SK-N-SH (cell line): ENCODE data around the gene PRDM13. TPM values are rescaled to one million over a fixed set of nuclear protein-coding genes. Genes with fewer than 3 reads are reported as not detected.

Experiments
- CTCF ChIA-PET: fragments of 300-600, 350-600 bp; formaldehyde crosslinking; extraction: SDS; loops from one replicate; lab custom pipeline; 2021; lab: Yijun Ruan, JAX
- POLR2A ChIA-PET: fragments of 350-600 bp; sonication (Branson Sonifier 250); formaldehyde crosslinking; extraction: SDS; loops from one replicate; lab custom pipeline; 2020; ENCODE audit warnings: antibody characterized with exemption, inconsistent platforms; lab: Yijun Ruan, JAX
- DNase-seq: peaks from one replicate; pipeline ENCODE4 v3.0.0; 2012
- H2AFZ ChIP-seq: fragments of 200-600 bp; sonication (generic); 2 replicates; pipeline ENCODE4 v1.8.1; 2016; ENCODE audit warnings: antibody characterized with exemption, mild to moderate bottlenecking, low read depth
- H3F3A ChIP-seq: fragments of 200-600 bp; sonication (generic); replicated peaks from 2 replicates; pipeline ENCODE3; 2016; ENCODE audit warnings: antibody characterized with exemption, mild to moderate bottlenecking; ENCODE audit not compliant: insufficient read depth
- H3K27ac ChIP-seq, 2 experiments: fragments of 200-500 bp in 1 of 2; fragments of 200-600 bp in 1 of 2; sonication (Bioruptor generic) in 1 of 2; sonication (generic), shearing (Covaris generic) in 1 of 2; 2 replicates each; pipeline versions ENCODE4 v1.5.1 to v1.6.1; 2014 to 2016; ENCODE audit warnings: low read depth in 2 of 2, inconsistent platforms in 1 of 2, low read length in 1 of 2, mild to moderate bottlenecking in 1 of 2, mixed read lengths in 1 of 2
- H3K27me3 ChIP-seq: fragments of 200-600 bp; sonication (generic), shearing (Covaris generic); 2 replicates; pipeline ENCODE4 v1.6.1; 2016; ENCODE audit warnings: mixed run types; ENCODE audit not compliant: insufficient read depth
- H3K36me3 ChIP-seq, 2 experiments: fragments of 200-500 bp in 1 of 2; fragments of 200-600 bp in 1 of 2; sonication (Bioruptor generic) in 1 of 2; sonication (generic) in 1 of 2; replicated peaks in 1 of 2; 2 replicates each; pipeline versions ENCODE3 to v1.5.1; 2014 to 2016; ENCODE audit warnings: low read length in 1 of 2, mild to moderate bottlenecking in 1 of 2; ENCODE audit not compliant: insufficient read depth in 2 of 2, control insufficient read depth in 1 of 2
- H3K4me1 ChIP-seq, 2 experiments: fragments of 200-500 bp in 1 of 2; fragments of 200-600 bp in 1 of 2; sonication (Bioruptor generic) in 1 of 2; sonication (generic), shearing (Covaris generic) in 1 of 2; 2 replicates each; pipeline versions ENCODE4 v1.5.1 to v1.6.1; 2014 to 2016; ENCODE audit warnings: low read depth in 1 of 2, low read length in 1 of 2, mixed run types in 1 of 2; ENCODE audit not compliant: insufficient read depth in 2 of 2, control insufficient read depth in 1 of 2
- H3K4me2 ChIP-seq: fragments of 200-600 bp; sonication (generic), shearing (Covaris generic); 2 replicates; pipeline ENCODE4 v1.6.1; 2017; ENCODE audit warnings: mixed run types
- H3K4me3 ChIP-seq, 2 experiments: fragments of 200-500 bp in 1 of 2; fragments of 200-600 bp in 1 of 2; sonication (Bioruptor generic) in 1 of 2; sonication (generic), shearing (Covaris generic) in 1 of 2; 2 replicates each; pipeline versions ENCODE4 v1.5.1 to v1.8.1; 2014 to 2016; ENCODE audit warnings: low read depth in 2 of 2, inconsistent platforms in 1 of 2, low read length in 1 of 2, mild to moderate bottlenecking in 1 of 2, mixed read lengths in 1 of 2, moderate library complexity in 1 of 2
- H3K79me2 ChIP-seq: fragments of 200-600 bp; sonication (generic); 2 replicates; pipeline ENCODE4 v1.8.1; 2017; ENCODE audit warnings: mild to moderate bottlenecking; ENCODE audit not compliant: insufficient read depth
- H3K9ac ChIP-seq: fragments of 200-600 bp; sonication (generic); 2 replicates; pipeline ENCODE4 v1.6.1; 2017; ENCODE audit warnings: mixed run types
- H3K9me2 ChIP-seq: fragments of 200-600 bp; sonication (generic); 2 replicates; pipeline ENCODE4 v1.6.1; 2017; ENCODE audit warnings: mixed run types
- H3K9me3 ChIP-seq: fragments of 200-600 bp; sonication (generic); 2 replicates; pipeline ENCODE4 v1.6.1; 2017; ENCODE audit warnings: mixed run types, mild to moderate bottlenecking, moderate library complexity
- H4K20me1 ChIP-seq: fragments of 200-600 bp; sonication (generic); 2 replicates; pipeline ENCODE4 v1.6.1; 2017; ENCODE audit warnings: mild to moderate bottlenecking, mixed run types; ENCODE audit not compliant: insufficient read depth
- ELF1 ChIP-seq: IDR thresholded peaks from 2 replicates; pipeline ENCODE4 v1.4.0; 2012
- EZH2phosphoT487 ChIP-seq: fragments of 200-600 bp; sonication (generic); IDR thresholded peaks from 2 replicates; pipeline ENCODE4 v1.6.1; 2017; ENCODE audit warnings: low read depth, mixed run types, mild to moderate bottlenecking, antibody characterized with exemption, moderate library complexity, borderline replicate concordance
- FOSL2 ChIP-seq: IDR thresholded peaks from 2 replicates; pipeline ENCODE4 v1.4.0; 2012; ENCODE audit warnings: low read depth, mild to moderate bottlenecking, moderate library complexity, borderline replicate concordance
- FOXM1 ChIP-seq: IDR thresholded peaks from 2 replicates; pipeline ENCODE4 v1.4.0; 2012; ENCODE audit warnings: low read depth, mild to moderate bottlenecking
- NFIC ChIP-seq: IDR thresholded peaks from 2 replicates; pipeline ENCODE4 v1.4.0; 2012; ENCODE audit warnings: borderline replicate concordance
- RAD21 ChIP-seq: IDR thresholded peaks from 2 replicates; pipeline ENCODE4 v1.6.1; 2012; ENCODE audit warnings: mild to moderate bottlenecking, low read length
- RCOR1 ChIP-seq: fragments of 150-350 bp; IDR thresholded peaks from 2 replicates; pipeline ENCODE4 v1.6.1; 2017; ENCODE audit warnings: antibody characterized with exemption, low read length
- RFX5 ChIP-seq: IDR thresholded peaks from 2 replicates; pipeline ENCODE4 v1.6.1; 2012; ENCODE audit warnings: mild to moderate bottlenecking, improper control_type of control experiment, low read length
- SIN3A ChIP-seq: IDR thresholded peaks from 2 replicates; pipeline ENCODE4 v1.6.1; 2012; ENCODE audit warnings: low read depth, mild to moderate bottlenecking, low read length, moderate library complexity, borderline replicate concordance
- SMC3 ChIP-seq: IDR thresholded peaks from 2 replicates; pipeline ENCODE4 v1.6.1; 2012; ENCODE audit warnings: low read depth, low read length, improper control_type of control experiment
- TAF1 ChIP-seq: IDR thresholded peaks from 2 replicates; pipeline ENCODE4 v1.6.1; 2012; ENCODE audit warnings: low read depth, mild to moderate bottlenecking, low read length, moderate library complexity, borderline replicate concordance
- TCF12 ChIP-seq: IDR thresholded peaks from 2 replicates; pipeline ENCODE4 v1.4.0; 2012
- TEAD4 ChIP-seq: IDR thresholded peaks from 2 replicates; pipeline ENCODE4 v1.4.0; 2012; ENCODE audit warnings: mild to moderate bottlenecking, borderline replicate concordance; ENCODE audit not compliant: insufficient read depth
- YY1 ChIP-seq: IDR thresholded peaks from 2 replicates; pipeline ENCODE4 v1.4.0; 2012; ENCODE audit warnings: low read depth, mild to moderate bottlenecking
- WGBS: methylation state at CpG from one replicate; pipeline ENCODE4 v1.1.6; 2017; ENCODE audit warnings: low lambda C conversion rate; 5-methylcytosine and 5-hydroxymethylcytosine counted together
- polyA plus RNA-seq, 3 experiments: library from polyadenylated mRNA; depleted of rRNA; stranded (reverse); fragments of >200 nt; gene quantifications; 2 replicates each; pipeline ENCODE4 v1.2.3, GENCODE V29; 2012
- TF ChIP-seq, protein P1 (sequence below): fragments of 150-350 bp; IDR thresholded peaks from 2 replicates; pipeline ENCODE4 v1.6.1; 2017; ENCODE audit warnings: antibody characterized with exemption, low read length, low read depth, borderline replicate concordance
- TF ChIP-seq, protein P2 (sequence below): IDR thresholded peaks from 2 replicates; pipeline ENCODE4; 2012
- TF ChIP-seq, protein P3 (sequence below): IDR thresholded peaks from 2 replicates; pipeline ENCODE4 v1.4.0; 2012; ENCODE audit warnings: low read depth
- TF ChIP-seq, protein P4 (sequence below): IDR thresholded peaks from 2 replicates; pipeline ENCODE4 v1.6.1; 2012; ENCODE audit warnings: mild to moderate bottlenecking, low read depth, low read length, moderate library complexity
- TF ChIP-seq, protein P5 (sequence below): IDR thresholded peaks from 2 replicates; pipeline ENCODE4 v1.4.0; 2012; ENCODE audit warnings: low read depth, borderline replicate concordance
- TF ChIP-seq, protein P6 (sequence below): fragments of 150-350 bp; IDR thresholded peaks from 2 replicates; pipeline ENCODE4 v1.6.1; 2016; ENCODE audit warnings: mild to moderate bottlenecking, low read depth, low read length

PRDM13 gene
- polyA plus RNA-seq, 1 of the 3 experiments (the other 2 are of a cell fraction): 0.02 TPM

DNA sequence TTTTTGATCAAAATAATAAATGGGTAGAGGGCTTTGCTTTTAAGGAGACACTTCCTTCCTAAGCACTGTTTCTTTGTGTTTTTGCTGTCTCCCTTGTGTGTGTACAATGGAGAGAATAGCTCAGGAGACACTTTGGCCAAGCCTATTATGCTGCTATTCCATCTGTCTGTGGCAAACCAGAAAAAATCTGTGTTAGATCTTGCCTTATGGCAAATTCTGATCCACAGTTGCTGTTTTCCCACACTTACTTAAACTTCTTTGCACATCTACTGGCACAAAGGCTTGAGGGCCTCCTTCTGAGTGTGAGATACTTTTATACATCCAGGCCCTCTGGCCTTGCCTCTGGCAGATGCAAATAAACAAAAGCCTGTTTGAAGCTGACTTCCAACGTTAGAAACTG, 53.6 kb downstream of the PRDM13 start:
- H3K79me2 ChIP-seq: no peaks in the 10 kb centered on the region
- no peaks in the 10 kb centered on the region for H3F3A ChIP-seq
- no peak overlapping the region for H2AFZ ChIP-seq
- H3K4me1 ChIP-seq: no peaks in the 10 kb centered on the region
- H3K4me2 ChIP-seq: no peak overlapping the region
- no peaks in the 10 kb centered on the region for H4K20me1 ChIP-seq
- H3K4me3 ChIP-seq: no peak overlapping the region
- no peaks in the 10 kb centered on the region for H3K36me3 ChIP-seq
- no peak overlapping the region for H3K9ac ChIP-seq
- H3K9me2 ChIP-seq: no peaks in the 10 kb centered on the region
- ChIA-PET CTCF (no interaction called here), POLR2A (no interaction called here)
- peaks cover 5% of the 10 kb centered on the region; the same call in 1 of the 2 replicates for H3K27me3 ChIP-seq
- H3K9me3 ChIP-seq: no peaks in the 10 kb centered on the region
- no peak overlapping the region for H3K27ac ChIP-seq
- 0% methylated on average over 1 of the region's 1 CpG for WGBS
- no peak for DNase-seq
- no peak for TF ChIP-seq TCF12
- TF ChIP-seq, protein P1, sequence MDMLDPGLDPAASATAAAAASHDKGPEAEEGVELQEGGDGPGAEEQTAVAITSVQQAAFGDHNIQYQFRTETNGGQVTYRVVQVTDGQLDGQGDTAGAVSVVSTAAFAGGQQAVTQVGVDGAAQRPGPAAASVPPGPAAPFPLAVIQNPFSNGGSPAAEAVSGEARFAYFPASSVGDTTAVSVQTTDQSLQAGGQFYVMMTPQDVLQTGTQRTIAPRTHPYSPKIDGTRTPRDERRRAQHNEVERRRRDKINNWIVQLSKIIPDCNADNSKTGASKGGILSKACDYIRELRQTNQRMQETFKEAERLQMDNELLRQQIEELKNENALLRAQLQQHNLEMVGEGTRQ: no peak
- TF ChIP-seq TEAD4: no peak
- no peak for TF ChIP-seq TAF1
- TF ChIP-seq, all 33 proteins: peak for 0

DNA sequence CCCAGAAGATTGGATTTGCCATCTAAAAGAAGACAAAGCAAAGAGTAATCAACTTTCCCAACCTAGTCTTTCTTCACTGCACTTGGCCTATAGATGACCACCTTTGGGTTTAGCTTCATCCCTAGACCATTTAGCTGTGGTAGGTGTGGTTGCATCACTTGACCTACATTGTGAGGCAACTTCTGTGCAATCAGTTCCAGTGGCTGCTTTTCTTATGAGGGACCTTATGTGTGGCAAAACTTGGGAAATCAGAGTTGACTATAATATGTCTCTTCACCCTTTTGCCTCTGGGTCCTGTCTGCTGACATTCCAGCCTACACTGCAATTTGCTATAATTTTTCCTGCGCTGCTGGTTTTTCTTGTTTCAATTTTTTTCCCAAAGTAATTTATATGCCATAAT, 55.2 kb downstream of the PRDM13 start:
- H3K79me2 ChIP-seq: no peaks in the 10 kb centered on the region
- H4K20me1 ChIP-seq: no peaks in the 10 kb centered on the region
- H3F3A ChIP-seq: no peaks in the 10 kb centered on the region
- H3K27ac ChIP-seq: no peak overlapping the region
- ChIA-PET POLR2A (no interaction called here), CTCF (no interaction called here)
- no peaks in the 10 kb centered on the region for H3K9me3 ChIP-seq
- DNase-seq: no peak
- H3K9ac ChIP-seq: no peak overlapping the region
- no peaks in the 10 kb centered on the region for H3K36me3 ChIP-seq
- 16% methylated on average over 1 of the region's 1 CpG for WGBS
- H3K9me2 ChIP-seq: no peaks in the 10 kb centered on the region
- no peak overlapping the region for H3K4me2 ChIP-seq
- no peaks in the 10 kb centered on the region for H3K4me1 ChIP-seq
- H3K4me3 ChIP-seq: no peak overlapping the region
- TF ChIP-seq SMC3 (no peak), FOSL2 (no peak), FOXM1 (no peak), NFIC (no peak), TAF1 (no peak), ELF1 (no peak), RAD21 (no peak), SIN3A (no peak), RCOR1 (no peak), EZH2phosphoT487 (no peak), YY1 (no peak), RFX5 (no peak)
- TF ChIP-seq, protein P2, sequence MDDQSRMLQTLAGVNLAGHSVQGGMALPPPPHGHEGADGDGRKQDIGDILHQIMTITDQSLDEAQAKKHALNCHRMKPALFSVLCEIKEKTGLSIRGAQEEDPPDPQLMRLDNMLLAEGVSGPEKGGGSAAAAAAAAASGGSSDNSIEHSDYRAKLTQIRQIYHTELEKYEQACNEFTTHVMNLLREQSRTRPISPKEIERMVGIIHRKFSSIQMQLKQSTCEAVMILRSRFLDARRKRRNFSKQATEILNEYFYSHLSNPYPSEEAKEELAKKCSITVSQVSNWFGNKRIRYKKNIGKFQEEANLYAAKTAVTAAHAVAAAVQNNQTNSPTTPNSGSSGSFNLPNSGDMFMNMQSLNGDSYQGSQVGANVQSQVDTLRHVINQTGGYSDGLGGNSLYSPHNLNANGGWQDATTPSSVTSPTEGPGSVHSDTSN: no peak
- TF ChIP-seq, protein P3, sequence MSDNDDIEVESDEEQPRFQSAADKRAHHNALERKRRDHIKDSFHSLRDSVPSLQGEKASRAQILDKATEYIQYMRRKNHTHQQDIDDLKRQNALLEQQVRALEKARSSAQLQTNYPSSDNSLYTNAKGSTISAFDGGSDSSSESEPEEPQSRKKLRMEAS: no peak
- TF ChIP-seq, protein P4, sequence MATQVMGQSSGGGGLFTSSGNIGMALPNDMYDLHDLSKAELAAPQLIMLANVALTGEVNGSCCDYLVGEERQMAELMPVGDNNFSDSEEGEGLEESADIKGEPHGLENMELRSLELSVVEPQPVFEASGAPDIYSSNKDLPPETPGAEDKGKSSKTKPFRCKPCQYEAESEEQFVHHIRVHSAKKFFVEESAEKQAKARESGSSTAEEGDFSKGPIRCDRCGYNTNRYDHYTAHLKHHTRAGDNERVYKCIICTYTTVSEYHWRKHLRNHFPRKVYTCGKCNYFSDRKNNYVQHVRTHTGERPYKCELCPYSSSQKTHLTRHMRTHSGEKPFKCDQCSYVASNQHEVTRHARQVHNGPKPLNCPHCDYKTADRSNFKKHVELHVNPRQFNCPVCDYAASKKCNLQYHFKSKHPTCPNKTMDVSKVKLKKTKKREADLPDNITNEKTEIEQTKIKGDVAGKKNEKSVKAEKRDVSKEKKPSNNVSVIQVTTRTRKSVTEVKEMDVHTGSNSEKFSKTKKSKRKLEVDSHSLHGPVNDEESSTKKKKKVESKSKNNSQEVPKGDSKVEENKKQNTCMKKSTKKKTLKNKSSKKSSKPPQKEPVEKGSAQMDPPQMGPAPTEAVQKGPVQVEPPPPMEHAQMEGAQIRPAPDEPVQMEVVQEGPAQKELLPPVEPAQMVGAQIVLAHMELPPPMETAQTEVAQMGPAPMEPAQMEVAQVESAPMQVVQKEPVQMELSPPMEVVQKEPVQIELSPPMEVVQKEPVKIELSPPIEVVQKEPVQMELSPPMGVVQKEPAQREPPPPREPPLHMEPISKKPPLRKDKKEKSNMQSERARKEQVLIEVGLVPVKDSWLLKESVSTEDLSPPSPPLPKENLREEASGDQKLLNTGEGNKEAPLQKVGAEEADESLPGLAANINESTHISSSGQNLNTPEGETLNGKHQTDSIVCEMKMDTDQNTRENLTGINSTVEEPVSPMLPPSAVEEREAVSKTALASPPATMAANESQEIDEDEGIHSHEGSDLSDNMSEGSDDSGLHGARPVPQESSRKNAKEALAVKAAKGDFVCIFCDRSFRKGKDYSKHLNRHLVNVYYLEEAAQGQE: no peak
- TF ChIP-seq, protein P5, sequence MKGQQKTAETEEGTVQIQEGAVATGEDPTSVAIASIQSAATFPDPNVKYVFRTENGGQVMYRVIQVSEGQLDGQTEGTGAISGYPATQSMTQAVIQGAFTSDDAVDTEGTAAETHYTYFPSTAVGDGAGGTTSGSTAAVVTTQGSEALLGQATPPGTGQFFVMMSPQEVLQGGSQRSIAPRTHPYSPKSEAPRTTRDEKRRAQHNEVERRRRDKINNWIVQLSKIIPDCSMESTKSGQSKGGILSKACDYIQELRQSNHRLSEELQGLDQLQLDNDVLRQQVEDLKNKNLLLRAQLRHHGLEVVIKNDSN: no peak
- TF ChIP-seq, protein P6, sequence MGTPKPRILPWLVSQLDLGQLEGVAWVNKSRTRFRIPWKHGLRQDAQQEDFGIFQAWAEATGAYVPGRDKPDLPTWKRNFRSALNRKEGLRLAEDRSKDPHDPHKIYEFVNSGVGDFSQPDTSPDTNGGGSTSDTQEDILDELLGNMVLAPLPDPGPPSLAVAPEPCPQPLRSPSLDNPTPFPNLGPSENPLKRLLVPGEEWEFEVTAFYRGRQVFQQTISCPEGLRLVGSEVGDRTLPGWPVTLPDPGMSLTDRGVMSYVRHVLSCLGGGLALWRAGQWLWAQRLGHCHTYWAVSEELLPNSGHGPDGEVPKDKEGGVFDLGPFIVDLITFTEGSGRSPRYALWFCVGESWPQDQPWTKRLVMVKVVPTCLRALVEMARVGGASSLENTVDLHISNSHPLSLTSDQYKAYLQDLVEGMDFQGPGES: no peak
- H2AFZ ChIP-seq: no peak overlapping the region
- H3K27me3 ChIP-seq: peaks cover 9% of the 10 kb centered on the region; the same call in 1 of the 2 replicates
